Endothelial cell of umbilical vein (primary cell): ENCODE data around the gene EPB41L2. TPM values are rescaled to one million over a fixed set of nuclear protein-coding genes. Genes with fewer than 3 reads are reported as not detected.

Experiments used
- BruUV-seq: library from RNA; stranded (reverse); fragments of 400-500 nt; replicated peaks from 2 replicates; lab custom pipeline; 2021; lab: Mats Ljungman, UMichigan
- CTCF ChIA-PET: fragments of 300-600, 350-600 bp; sonication (Branson Sonifier 250); formaldehyde crosslinking; loops from one replicate; lab custom pipeline; 2021; ENCODE audit warnings: antibody characterized with exemption, inconsistent platforms; lab: Charles Lee
- POLR2A ChIA-PET: fragments of 300-600, 350-600 bp; sonication (Branson Sonifier 250); formaldehyde crosslinking; loops from one replicate; lab custom pipeline; 2021; ENCODE audit warnings: antibody characterized with exemption, inconsistent platforms; lab: Charles Lee
- DNase-seq: peaks from one replicate; pipeline ENCODE4 v3.0.0-alpha.2; 2011; ENCODE audit warnings: low read depth, low spot score
- FAIRE-seq: peaks from 2 replicates; lab custom pipeline; 2011; peaks lifted over from hg19 to GRCh38; lab: Jason Lieb, UNC
- H2AFZ ChIP-seq: 2 replicates; pipeline ENCODE4 v1.6.0; 2012; ENCODE audit warnings: low read depth, low read length, control low read depth, inconsistent platforms
- H3K27ac ChIP-seq: 2 replicates; pipeline ENCODE4 v1.5.1; 2011; ENCODE audit warnings: low read depth, mild to moderate bottlenecking, control low read depth, low read length, moderate library complexity; ENCODE audit not compliant: insufficient read depth
- H3K27me3 ChIP-seq, 2 experiments: 2 replicates each; pipeline versions ENCODE4 v1.6.0 to v1.6.1; 2011; ENCODE audit warnings: low read length in 2 of 2, mixed read lengths in 1 of 2; ENCODE audit not compliant: control insufficient read depth in 2 of 2, insufficient read depth in 2 of 2
- H3K36me3 ChIP-seq, 2 experiments: 2 replicates in 1 of 2; 3 replicates in 1 of 2; pipeline ENCODE4 v1.5.1; 2011; ENCODE audit warnings: low read length in 2 of 2, mild to moderate bottlenecking in 1 of 2, moderate library complexity in 1 of 2; ENCODE audit not compliant: control insufficient read depth in 2 of 2, insufficient read depth in 2 of 2; ENCODE audit errors: extremely low read depth in 1 of 2
- H3K4me1 ChIP-seq: 3 replicates; pipeline ENCODE4 v1.5.1; 2011; ENCODE audit warnings: mild to moderate bottlenecking, low read length; ENCODE audit not compliant: control insufficient read depth, insufficient read depth; ENCODE audit errors: extremely low read depth
- H3K4me2 ChIP-seq: 2 replicates; pipeline ENCODE4 v1.6.1; 2011; ENCODE audit warnings: low read length, control low read depth, mixed read lengths; ENCODE audit not compliant: insufficient read depth
- H3K4me3 ChIP-seq, 3 experiments: fragments of 200-600 bp in 1 of 3; sonication (generic), shearing (Covaris generic) in 1 of 3; replicated peaks in 1 of 3; 2 replicates each; pipeline ENCODE4 v1.5.1; 2011 to 2016; ENCODE audit warnings: control low read depth in 3 of 3, low read length in 3 of 3, mild to moderate bottlenecking in 2 of 3, inconsistent platforms in 1 of 3, low read depth in 1 of 3, moderate library complexity in 1 of 3; ENCODE audit not compliant: insufficient read depth in 1 of 3
- H3K79me2 ChIP-seq: 2 replicates; pipeline ENCODE4 v1.6.0; 2012; ENCODE audit warnings: low read length, inconsistent platforms; ENCODE audit not compliant: control insufficient read depth, insufficient read depth
- H3K9ac ChIP-seq: replicated peaks from 2 replicates; pipeline ENCODE3; 2011; ENCODE audit warnings: low read length, control low read depth; ENCODE audit not compliant: insufficient read depth; ENCODE audit errors: extremely low read depth
- H3K9me1 ChIP-seq: replicated peaks from 3 replicates; pipeline ENCODE4 v1.6.0; 2011; ENCODE audit warnings: mild to moderate bottlenecking, low read length; ENCODE audit not compliant: control insufficient read depth, insufficient read depth; ENCODE audit errors: extremely low read depth
- H3K9me3 ChIP-seq: replicated peaks from 2 replicates; pipeline ENCODE4 v1.5.1; 2012; ENCODE audit warnings: low read length, inconsistent platforms; ENCODE audit not compliant: control insufficient read depth, insufficient read depth
- H4K20me1 ChIP-seq: replicated peaks from 2 replicates; pipeline ENCODE3; 2011; ENCODE audit warnings: mild to moderate bottlenecking, low read length; ENCODE audit not compliant: control insufficient read depth, insufficient read depth; ENCODE audit errors: extremely low read depth
- CTCF ChIP-seq, 2 donors: IDR thresholded peaks; 1 replicate in 1 of 2; 2 replicates in 1 of 2; pipeline ENCODE4 v1.5.1; 2011; ENCODE audit warnings: low read length in 2 of 2, mild to moderate bottlenecking in 2 of 2, moderate library complexity in 2 of 2, control low read depth in 1 of 2, inconsistent platforms in 1 of 2, low read depth in 1 of 2; ENCODE audit not compliant: insufficient read depth in 1 of 2; ENCODE audit errors: extremely low read depth in 1 of 2
- GATA2 ChIP-seq: IDR thresholded peaks from 2 replicates; pipeline ENCODE4 v1.7.0; 2011; ENCODE audit warnings: low read depth, mild to moderate bottlenecking, moderate library complexity, mixed read lengths, low read length; ENCODE audit not compliant: insufficient read length, insufficient read depth
- JUN ChIP-seq: IDR thresholded peaks from 2 replicates; pipeline ENCODE4 v1.6.1; 2011; ENCODE audit warnings: borderline replicate concordance, low read depth; ENCODE audit not compliant: insufficient read length, insufficient read depth
- MYC ChIP-seq: IDR thresholded peaks from one replicate; pipeline ENCODE4 v1.6.1; 2011; ENCODE audit warnings: mild to moderate bottlenecking, low read depth, low read length
- POLR2A ChIP-seq: IDR thresholded peaks from 2 replicates; pipeline ENCODE4 v1.6.1; 2012; ENCODE audit warnings: low read depth, mild to moderate bottlenecking, control low read depth, low read length
- POLR2AphosphoS5 ChIP-seq: IDR thresholded peaks from 2 replicates; pipeline ENCODE4 v1.6.1; 2012; ENCODE audit warnings: low read depth, mild to moderate bottlenecking, control low read depth, low read length, moderate library complexity; ENCODE audit not compliant: insufficient read depth
- dilution Hi-C: fragments of 300-500 bp; cut with MboI; formaldehyde crosslinking; loops from one replicate; pipeline ENCODE4 v1.15.0; 2019; ENCODE audit warnings: low sequenced_read_pairs; ENCODE audit not compliant: extremely low pct_ligation_motif_present
- intact Hi-C: fragments of 100-400 bp; cut with micrococcal nuclease; formaldehyde crosslinking; loops from one replicate; pipeline ENCODE4 v1.10.0; 2022
- polyA plus RNA-seq, 4 experiments: library from polyadenylated mRNA; depleted of rRNA in 3 of 4; stranded (reverse) in 3 of 4; unstranded in 1 of 4; fragments of >200 nt; gene quantifications; 2 replicates each; pipeline versions ENCODE4 v1.2.1 to v1.2.3, GENCODE V29; 2011 to 2012; ENCODE audit warnings: missing spikeins in 1 of 4
- total RNA-seq: library from RNA; stranded (reverse); gene quantifications from 2 replicates; pipeline ENCODE4 v1.2.3, GENCODE V29; 2021

EPB41L2 gene
- total and polyA plus RNA-seq, 2 donors (not counting 3 experiments of a cell fraction or from before 2014, with no cell fraction given), result 26.5 to 87.7 TPM

DNA sequence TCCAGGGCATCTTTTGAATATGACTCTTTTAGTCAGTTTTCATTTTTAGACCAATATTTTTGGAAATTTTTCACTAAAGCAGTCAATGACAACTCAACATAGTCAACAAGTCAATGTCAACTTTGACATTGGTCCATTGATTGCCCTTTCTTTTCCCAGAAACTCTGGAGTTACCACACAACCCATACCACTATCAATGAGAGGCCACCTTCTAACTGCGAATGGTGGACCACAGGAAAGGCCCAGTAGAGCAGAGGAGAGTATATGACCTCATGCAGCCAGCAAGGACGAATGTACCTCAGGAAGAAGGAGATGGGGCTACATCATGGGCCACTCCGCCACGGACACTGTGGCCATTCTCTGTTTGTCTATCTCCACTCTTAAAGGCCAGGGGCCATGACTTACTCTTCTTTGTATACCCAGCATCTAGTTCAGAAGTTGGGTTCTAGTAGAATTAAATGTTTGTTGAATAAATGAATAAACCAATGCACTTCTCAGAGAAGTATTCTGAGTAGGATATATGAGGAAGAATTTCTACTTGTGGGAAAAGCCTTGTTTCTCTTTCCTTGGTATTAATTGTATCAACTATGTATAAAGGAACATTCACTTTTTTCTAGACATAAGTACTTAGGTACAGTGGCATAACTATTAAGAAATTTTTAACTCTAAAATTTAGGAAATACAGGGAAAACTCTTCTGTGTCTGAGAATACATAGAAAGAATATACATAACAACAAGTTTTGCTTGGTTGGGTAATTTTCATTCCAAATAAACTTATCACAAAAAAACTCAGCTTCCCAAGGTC lies 236.4 kb downstream of the EPB41L2 start:
- no peaks in the 10 kb centered on the region for H3K79me2 ChIP-seq
- H2AFZ ChIP-seq, result no peak overlapping the region
- no peak overlapping the region for H3K4me3 ChIP-seq
- no peak for FAIRE-seq
- TF ChIP-seq JUN, result no peak
- no peak for TF ChIP-seq GATA2
- no peak for TF ChIP-seq MYC
- TF ChIP-seq CTCF (IDR thresholded peaks at IDR 0.05; ENCODE audit: extremely low read depth in 1 of 2, insufficient read depth in 1 of 2, low read depth in 1 of 2, low read length in 2 of 2), result no peak
- no peak for TF ChIP-seq POLR2AphosphoS5
- TF ChIP-seq POLR2A, result no peak
- no peaks in the 10 kb centered on the region for H3K9me3 ChIP-seq
- no peaks in the 10 kb centered on the region for H3K4me1 ChIP-seq
- H3K27ac ChIP-seq, result no peak overlapping the region
- no peak for DNase-seq
- ChIA-PET CTCF (interaction anchor here (1.3 kb wide), 1 partner anchor 461 kb away, joined by 3 read pairs; the partner anchor contains the start of gene TMEM200A), POLR2A (no interaction called here)
- no peak overlapping the region for H3K9ac ChIP-seq
- intact Hi-C loops (no loop called here), dilution Hi-C loops (no loop called here)
- no TSS peak for BruUV-seq
- no peaks in the 10 kb centered on the region for H3K9me1 ChIP-seq
- no peaks in the 10 kb centered on the region for H4K20me1 ChIP-seq
- H3K4me2 ChIP-seq, result no peak overlapping the region
- H3K36me3 ChIP-seq, result no peaks in the 10 kb centered on the region
- H3K27me3 ChIP-seq, result no peaks in the 10 kb centered on the region
